ENCODE results near the gene BLOC1S5.

- TF ChIP-seq, protein P1, sequence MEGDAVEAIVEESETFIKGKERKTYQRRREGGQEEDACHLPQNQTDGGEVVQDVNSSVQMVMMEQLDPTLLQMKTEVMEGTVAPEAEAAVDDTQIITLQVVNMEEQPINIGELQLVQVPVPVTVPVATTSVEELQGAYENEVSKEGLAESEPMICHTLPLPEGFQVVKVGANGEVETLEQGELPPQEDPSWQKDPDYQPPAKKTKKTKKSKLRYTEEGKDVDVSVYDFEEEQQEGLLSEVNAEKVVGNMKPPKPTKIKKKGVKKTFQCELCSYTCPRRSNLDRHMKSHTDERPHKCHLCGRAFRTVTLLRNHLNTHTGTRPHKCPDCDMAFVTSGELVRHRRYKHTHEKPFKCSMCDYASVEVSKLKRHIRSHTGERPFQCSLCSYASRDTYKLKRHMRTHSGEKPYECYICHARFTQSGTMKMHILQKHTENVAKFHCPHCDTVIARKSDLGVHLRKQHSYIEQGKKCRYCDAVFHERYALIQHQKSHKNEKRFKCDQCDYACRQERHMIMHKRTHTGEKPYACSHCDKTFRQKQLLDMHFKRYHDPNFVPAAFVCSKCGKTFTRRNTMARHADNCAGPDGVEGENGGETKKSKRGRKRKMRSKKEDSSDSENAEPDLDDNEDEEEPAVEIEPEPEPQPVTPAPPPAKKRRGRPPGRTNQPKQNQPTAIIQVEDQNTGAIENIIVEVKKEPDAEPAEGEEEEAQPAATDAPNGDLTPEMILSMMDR (IDR thresholded peaks at IDR 0.05; ENCODE audit: extremely low read depth in 1 of 2, insufficient read depth in 1 of 2, low read depth in 1 of 2, low read length in 2 of 2): no peak
- no peak for TF ChIP-seq MAX (IDR thresholded peaks at IDR 0.05; ENCODE audit: insufficient read depth, insufficient read length)
Measured at GRCh38 chr6:8000188-8000596, 64.0 kb downstream of the BLOC1S5 start.

Data from endothelial cell of umbilical vein (primary cell).